CD4-positive, alpha-beta T cell treated with Interleukin-17A for 4 hours (primary cell): ENCODE results near the gene TOMM20L.
A peak's percentile ranks its signal among the peaks of the same experiment; 100 is the strongest.
"Not testable (repeated sequence)": the region's sequence is repeated elsewhere in the genome, so short reads cannot be mapped to it uniquely, and the experiment has no call there.

Source experiments
- DNase-seq: peaks from one replicate; pipeline ENCODE4 v3.0.0-alpha.2; 2020; ENCODE audit warnings: mixed read lengths

Gene TOMM20L

DNA sequence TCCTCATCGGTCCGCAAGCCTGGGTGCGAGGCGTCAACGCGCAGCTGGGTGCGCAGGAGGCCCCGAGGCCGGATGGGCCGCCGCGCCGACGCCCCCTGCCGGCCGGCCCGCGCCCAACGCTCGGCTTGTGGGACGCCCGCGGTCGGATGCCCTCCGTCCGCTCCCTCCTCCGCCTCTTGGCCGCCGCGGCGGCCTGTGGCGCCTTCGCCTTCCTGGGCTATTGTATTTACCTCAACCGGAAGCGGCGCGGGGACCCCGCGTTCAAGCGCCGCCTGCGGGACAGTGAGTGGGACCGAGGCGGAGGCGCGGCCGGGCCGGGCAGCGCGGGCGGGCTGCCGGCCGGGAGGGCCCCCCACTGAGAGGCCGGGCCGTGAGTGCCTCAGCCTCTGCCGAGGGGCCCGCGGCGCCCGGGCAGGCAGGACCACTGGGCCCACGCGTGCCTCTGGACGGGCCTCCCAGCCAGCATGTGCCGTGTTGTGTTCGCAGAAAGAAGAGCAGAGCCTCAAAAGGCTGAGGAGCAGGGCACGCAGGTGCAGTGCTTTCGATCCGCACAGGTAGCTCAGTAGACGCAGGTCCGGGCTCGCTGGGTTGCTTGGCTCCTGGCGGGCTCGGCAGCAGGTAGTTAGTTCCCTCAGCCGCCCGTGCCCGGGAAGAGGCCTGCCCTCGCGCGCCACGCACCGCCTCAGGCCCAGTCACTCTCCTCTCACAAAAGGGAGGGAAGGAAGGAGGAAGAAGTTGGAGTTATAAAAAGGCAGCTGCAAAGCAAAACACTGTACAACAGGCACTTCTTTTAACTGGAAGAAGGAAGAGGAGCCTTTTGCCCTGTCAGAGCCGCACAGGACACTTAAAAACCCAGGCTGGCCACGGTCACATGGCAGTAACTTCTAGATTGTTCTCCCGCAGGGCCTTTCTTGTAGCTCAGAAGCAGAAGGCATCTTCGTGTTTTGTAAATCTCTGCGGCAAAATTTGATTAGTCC lies at the start of gene TOMM20L:
TSS of gene TOMM20L (plus strand) at position 119 of the 977 bp plus-strand sequence. CDS start at position 147, 28 bp downstream.
- DNase-seq = peak; percentile 82

DNA sequence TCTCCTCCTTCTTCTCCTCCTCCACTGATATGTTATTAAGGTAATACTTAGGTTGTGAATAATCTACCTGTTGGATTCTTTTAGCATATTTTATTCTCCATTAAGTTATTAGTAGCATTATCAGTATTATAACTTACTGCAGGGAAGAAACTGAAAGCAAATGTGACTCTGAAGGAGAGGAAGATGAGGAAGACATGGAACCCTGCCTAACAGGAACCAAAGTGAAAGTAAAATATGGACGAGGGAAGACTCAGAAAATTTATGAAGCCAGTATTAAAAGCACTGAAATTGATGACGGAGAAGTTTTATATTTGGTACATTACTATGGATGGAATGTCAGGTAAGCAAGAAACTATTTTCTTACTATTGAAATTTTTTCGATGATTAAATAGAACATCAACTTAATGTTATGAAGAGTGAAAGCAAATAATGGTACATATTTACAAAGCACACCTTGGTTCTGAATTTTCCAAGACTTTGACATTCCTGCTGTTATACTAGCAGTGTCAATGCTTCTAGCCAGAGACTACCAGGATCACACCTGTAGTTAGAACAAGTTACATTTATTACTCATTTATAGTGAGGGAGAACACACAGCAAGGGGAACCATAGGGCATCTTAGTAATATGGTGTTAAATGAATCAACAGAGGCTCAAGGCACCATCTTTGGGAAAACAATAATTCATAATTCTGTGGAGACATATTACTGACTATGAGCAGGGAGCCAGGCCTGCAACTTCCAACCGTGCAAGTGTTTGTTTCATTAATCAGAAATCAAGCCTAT lies 42.0 kb upstream of the TOMM20L start:
- no peak for DNase-seq

DNA sequence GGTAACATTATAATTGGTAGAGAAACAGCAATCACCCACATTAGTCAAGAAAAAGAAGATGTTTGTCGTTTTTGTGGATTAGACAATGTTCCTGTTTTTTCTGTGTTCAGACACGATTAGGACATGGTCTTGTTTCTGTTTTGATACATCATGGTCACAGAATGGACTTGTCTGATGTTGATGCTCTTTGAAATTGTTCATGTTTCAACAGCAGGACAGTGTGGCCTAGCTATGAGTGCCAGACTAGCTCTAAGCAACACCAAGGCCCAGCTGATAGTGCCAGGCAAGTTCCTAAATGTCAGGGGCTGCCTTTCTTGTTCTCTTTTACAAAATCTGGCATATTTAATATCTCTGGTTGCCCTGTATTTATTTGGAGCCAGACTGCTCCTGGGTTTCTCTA lies 40.9 kb upstream of the TOMM20L start:
- DNase-seq = no peak

DNA sequence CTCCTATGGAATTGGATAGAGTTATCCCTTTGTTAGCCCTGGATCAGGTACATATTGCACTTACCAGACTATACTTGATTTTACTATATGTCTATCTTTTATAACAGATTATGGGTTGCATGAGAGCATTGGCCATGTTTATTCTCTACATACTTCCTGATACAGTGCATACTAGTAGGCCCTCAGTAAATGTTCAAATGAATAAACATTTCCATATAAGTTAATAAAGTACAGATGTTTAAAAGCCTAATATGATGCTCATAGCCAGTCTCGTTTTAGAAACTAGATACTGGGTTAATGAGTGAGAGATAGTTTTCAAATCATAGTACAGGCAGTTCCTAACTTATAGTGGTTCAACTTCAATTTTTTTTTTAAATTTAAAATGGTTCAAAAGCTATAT lies 39.5 kb upstream of the TOMM20L start:
- no peak for DNase-seq

DNA sequence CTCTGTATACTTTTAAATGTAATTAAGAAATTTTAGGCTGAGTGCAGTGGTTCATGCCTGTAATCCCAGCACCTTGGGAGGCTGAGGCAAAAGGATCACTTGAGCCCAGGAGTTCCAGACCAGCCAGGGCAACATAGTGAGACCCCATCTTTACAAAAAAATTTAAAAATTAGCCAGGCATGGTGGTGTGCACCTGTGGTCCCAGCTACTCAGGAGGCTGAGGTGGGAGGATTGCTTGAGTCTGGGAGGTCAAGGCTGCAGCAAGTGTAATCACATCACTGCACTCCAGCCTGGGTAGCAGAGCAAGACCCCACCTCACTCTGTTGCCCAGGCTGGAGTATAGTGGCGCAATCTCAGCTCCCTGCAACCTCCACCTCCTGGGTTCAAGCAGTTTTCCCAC lies 33.5 kb upstream of the TOMM20L start:
- DNase-seq = not testable (repeated sequence)

DNA sequence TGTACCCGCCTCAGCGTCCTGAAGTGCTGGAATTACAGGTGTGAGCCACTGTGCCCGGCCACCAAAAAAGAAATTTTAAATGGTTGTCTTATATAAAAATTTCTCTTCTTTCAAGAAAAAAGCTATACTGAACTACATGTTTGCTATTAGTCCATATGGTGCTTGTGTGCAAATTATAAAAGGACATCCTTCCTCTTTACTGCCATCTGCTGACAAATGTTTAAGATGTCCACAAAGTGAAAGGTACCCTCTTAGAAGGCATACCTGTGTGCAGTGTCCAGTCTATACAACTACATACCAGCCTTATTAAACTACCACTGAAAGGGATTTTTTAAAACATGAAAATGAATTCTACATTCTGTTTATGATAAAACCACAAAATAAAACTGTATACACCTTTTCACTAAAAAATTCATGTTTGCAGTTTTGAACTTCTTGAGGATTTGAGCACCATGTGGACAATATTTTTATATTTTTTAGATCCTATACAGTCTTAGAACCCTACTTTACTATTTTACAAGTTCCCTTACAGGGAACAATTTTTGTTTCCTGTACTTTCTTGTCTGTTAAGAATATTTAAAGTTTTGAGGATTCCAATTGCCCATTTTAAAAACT lies 32.8 kb upstream of the TOMM20L start:
- no peak for DNase-seq

DNA sequence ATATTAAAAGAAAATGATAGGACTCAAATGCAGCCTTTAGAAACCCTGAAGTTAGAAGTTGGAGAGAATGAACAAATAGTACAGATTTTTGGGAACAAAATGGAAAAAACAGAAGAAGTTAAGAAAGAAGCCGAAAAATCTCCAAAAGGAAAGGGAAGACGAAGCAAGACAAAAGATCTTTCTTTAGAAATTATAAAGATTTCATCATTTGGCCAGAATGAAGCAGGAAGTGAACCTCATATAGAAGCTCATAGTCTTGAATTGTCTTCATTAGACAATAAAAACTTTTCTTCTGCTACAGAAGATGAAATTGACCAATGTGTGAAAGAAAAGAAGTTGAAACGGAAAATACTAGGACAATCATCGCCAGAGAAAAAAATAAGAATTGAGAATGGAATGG lies 31.4 kb upstream of the TOMM20L start:
- no peak for DNase-seq

DNA sequence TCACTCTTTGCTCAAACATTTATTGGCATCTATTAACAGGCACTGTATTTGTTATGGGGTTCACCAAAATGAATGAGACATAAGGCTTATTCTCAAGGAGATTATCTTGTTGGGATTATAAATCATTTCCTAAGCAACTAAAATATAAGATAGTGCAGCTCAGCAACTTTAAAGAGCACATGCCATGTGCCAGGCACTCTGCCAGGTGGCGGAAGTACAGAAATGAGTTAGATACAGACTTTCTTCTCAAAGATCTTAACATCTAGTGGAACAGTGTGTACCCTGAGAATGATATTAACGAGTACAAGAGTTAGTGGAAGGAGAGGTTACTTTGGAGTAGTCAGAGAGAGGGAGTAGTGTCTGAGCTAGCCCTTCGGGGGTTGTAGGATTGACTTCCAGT lies 28.4 kb upstream of the TOMM20L start:
- DNase-seq = no peak

DNA sequence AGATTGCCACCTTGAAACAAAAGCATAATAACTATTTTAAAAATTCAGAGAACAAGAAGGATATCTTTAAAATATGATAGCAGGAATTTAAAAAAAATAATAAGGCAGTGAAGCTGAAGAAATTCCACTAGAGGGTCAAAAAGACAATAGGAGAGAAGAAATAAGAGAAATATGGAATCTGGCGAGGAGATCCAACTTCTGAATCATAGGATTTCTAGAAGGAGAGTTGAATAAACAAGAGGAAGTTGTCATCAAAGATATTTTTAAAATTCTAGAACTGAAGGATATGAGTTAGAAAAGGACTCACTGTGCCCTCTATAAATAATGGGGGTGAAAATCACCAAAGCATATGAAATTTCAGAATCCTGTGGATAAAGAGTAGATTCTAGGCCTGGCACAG lies 26.8 kb upstream of the TOMM20L start:
- DNase-seq = no peak

DNA sequence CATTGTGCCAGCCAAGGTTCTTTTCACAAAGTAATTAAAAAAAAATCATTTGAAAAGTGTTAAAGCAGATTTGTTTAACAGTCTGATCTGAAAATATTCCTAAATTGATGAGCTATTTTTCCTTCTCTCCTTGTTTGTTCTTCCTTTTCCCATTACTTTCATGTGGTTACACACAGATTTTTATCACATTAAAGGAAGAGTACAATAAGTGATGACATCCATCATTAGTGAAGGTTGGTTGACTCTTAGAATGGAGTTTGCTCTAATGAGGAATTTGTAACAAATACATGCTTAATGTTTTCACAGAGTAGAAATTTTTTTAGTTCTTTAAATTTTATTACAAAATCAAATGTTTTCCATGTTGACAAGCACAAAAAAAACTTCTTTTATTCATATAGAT lies 18.9 kb upstream of the TOMM20L start:
- no peak for DNase-seq

DNA sequence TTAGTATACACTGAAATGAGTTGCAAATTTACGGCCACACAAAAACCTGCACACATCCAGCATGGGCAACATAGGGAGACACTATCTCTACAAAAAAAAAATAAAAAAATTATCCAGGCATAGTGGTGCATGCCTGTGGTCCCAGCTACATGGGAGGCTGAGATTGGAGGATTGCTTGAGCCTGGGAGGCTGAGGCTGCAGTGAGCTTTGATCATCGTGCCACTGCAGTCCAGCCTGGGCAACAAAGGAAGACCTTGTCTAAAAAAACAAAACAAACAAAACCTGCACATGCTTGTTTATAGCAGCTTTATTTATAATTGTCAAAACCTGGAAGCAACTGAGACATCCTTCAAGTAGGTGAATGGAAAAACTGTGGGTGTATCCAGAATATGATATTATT lies 4.9 kb upstream of the TOMM20L start:
- DNase-seq = no peak

DNA sequence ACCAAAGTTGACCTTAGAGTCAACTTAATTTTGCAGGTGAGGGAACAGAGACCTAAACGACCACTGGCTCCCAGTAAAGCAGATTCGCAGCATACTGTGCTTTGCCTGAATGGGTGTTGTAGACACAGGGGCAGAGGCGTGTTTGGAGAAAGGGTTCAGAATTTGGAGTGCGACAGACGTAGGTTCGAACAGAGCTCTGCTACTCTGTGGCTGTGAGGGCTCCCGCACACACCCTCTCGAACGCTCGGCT lies 243 bp upstream of the TOMM20L start:
- no peak for DNase-seq

DNA sequence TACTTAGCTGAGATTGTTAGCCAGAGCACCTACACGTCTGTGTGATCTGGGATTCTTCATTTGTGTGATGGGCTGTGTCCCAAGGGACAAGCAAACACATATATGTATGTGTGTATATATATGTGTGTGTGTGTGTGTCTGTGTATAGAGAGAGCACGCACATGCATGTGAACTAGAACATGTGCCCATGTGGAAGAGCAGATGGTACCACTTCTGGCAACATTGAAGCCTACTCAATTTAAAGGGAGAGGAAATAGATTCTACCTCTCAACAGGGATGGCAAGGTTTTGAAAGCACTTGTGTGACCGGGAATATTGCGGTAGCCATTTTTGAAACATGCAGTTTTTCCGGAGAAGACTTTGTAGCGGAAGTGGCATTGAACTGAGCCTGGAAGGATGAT lies 1.4 kb downstream of the TOMM20L start:
- DNase-seq = no peak

DNA sequence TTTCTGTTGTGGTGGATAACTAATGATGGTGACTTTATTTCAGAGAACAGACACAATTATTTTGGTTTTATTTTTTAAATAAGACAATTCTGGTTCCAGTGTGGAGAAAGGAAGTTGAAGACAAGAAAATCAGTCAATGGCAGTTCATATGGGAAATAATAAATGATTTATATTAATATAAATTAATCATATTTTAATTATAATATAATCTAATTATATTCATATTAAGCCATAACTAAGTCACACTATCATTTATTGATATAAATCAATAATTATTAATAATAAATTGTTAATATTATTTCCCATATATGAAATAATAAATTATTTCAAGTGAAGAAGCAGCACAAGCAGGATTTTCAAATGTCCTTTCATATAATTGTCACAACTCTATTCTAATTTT lies 2.8 kb downstream of the TOMM20L start:
- DNase-seq = no peak

DNA sequence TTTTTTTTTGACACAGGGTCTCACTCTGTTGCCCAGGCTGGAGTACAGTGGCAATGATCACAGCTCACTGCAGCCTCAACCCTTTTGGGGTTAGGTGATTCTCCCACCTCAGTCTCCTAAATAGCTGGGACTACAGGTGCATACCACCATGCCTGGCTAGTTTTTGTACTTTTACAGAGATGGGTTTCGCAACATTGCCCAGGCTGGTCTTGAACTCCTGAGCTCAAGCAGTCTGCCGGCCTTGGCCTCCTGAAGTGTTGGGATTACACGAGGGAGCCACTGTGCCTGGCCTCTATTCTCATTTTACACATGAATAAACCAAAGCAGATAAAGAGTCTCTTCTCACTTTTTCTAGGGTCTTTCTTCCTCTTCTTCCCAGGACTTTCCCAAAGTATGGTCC lies 3.2 kb downstream of the TOMM20L start:
- DNase-seq = no peak

DNA sequence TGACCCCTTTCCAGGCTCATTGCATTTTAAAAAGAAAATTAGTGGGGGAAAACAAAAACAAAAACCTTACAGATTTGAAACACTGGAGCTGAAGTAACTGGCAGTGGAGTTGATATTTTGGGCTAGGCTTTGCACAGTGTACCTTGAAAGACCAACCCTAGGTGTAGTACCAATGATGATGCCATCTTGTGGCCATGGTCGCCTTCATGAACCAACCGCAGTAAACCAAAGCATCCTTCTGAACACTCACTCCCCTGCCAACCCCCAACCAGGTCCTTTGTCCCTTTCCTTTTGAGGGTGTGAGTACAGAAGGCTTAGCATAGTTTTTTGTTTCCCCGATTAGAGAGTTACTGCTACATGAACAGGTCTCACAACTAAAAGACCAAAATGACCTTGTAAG lies 5.9 kb downstream of the TOMM20L start:
- peak; percentile 19 for DNase-seq

DNA sequence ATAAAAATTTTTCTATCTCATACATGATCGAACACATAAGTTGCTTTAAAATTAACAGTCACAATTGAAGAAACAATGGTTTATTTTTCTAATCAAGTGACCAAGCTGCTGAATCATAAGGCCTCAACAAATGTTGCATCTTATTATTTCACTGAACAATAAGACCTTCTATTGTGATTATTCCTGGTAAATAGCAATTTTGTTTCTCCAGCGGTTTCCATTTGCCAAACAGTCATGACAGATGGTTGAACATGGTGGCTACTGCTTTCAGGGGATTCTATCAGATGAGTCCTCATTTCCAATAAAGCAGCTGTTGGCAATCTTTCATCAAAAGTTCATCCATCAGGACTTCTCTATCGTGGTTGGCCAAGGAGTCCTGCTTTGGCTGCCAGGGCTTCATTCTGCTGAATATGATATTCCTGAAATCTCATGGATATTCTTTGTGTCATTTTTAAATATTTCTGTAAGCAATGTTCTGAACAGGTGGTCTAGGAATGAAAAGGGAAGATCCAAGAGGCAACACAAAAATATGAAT lies 13.0 kb downstream of the TOMM20L start:
- no peak for DNase-seq

DNA sequence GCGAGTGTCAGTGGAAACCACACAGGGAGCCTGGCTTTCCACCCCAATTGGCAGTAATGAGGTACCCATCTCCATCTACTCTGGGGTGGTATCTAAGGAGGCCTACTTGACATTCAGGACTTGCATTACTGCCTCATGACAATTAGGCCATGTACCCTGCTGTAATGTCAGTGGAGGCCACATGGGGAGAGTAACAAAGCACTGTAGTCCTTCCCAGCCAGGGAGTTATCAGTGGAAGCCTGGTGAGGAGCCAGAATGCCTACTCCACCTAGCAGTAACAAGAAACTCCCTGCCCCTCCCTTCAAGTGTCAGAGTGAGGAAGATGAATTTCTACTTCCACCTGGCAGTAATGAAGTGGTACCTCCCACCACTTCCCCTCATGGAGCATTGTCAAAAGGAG lies 19.1 kb downstream of the TOMM20L start:
- no peak for DNase-seq

DNA sequence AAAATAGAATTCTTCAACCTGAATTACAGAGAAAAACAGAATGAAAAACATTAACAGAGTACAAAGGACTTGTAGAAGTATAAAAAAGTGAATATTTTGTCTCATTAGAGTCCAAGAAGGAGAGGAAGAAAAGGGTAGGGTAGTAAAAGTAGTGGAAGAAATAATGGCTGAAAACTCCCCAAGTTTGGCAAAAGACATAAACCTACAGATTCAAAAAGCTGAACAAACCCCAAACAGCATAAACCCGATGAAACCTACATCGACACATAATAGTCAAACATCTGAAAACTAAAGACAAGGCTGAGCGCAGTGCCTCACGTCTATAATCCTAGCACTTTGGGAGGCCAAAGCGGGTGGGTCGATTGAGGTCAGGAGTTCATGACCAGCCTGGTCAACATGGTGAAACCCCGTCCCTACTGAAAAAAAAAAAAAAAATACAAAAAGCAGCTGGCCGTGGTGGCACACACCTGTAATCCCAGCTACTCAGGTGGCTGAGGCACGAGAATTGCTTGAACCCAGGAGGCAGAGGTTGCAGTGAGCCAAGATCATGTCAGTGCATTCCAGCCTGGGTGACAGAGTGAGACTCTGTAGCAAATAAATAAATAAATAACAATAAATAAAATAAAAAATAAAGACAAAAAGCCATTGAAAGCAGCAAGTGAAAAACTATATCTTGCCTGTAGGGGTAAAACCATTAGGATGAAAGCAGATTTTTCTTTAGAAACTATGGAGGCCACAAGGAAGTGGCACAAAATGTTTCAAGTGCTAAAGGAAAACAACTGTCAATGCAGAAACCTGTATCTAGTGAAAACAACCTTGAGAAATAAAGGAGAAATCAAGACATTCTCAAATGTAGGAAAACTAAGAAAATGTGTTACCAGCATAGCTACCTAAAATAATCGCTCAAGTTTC lies 20.2 kb downstream of the TOMM20L start:
- DNase-seq = no peak

DNA sequence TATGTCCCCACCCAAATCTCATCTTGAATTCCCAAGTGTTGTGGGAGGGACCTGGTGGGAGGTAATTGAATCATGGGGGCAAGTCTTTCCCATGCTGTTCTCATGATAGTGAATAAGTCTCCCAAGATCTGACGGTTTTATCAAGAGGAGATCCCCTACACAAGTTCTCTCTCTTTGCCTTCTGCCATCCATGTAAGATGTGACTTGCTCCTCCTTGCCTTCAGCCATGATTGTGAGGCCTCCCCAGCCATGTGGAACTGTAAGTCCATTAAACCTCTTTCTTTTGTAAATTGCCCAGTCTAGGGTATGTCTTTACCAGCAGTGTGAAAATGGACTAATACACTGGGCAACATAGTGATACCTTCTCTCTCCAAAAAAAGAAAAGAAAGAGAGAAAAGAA lies 21.2 kb downstream of the TOMM20L start:
- DNase-seq = not testable (repeated sequence)

DNA sequence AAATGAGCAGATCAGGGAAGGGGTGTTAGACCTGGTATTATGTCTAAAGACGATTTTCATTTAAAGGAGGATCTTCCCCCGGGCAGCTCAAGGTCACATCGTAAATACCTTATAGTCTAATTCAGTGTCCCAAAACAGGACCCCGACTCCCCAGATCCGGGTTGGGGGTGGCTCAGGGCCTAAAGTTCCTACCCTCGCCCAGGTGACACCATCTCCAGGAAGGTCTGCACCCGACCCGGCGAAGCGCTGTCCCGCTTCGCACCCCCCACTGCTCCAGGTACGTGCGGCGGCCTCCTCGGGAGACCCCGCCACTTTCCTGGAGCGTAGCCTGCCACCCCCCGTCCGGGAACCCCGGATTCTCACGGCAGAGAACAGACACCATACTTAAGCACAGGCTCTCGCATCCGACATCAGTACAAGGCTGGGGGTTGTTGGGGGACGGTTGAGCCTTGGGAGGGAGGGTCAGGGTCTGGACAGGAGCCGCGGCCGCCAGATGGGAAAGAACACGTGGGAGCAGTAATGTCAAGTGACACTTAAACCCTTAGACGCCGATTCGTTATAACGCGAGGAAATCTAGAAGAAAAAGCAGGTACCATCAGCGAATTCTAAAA lies 31.0 kb downstream of the TOMM20L start:
- peak; percentile 55 for DNase-seq
